Esophagus squamous epithelium (tissue), 4 donors: ENCODE measurements around the gene CCDC171.

Experiments used
- POLR2A ChIP-seq, 4 donors: fragments of 450-650 bp; IDR thresholded peaks; one replicate each; pipeline ENCODE4 v1.6.1; 2017; ENCODE audit warnings: antibody characterized with exemption in 4 of 4, mild to moderate bottlenecking in 4 of 4, moderate library complexity in 3 of 4
- TF ChIP-seq, protein P1 (sequence below), 6 experiments: fragments of 450-650 bp in 4 of 6; fragments of 200-600 bp in 2 of 6; sonication (generic) in 2 of 6; IDR thresholded peaks; one replicate each; pipeline ENCODE4 v1.5.1; 2016 to 2019; ENCODE audit warnings: antibody characterized with exemption in 6 of 6, mild to moderate bottlenecking in 4 of 6, moderate library complexity in 4 of 6

GRCh38 chr9:16004613-16005012 is 451.8 kb downstream of the CCDC171 start:
- TF ChIP-seq, protein P1, sequence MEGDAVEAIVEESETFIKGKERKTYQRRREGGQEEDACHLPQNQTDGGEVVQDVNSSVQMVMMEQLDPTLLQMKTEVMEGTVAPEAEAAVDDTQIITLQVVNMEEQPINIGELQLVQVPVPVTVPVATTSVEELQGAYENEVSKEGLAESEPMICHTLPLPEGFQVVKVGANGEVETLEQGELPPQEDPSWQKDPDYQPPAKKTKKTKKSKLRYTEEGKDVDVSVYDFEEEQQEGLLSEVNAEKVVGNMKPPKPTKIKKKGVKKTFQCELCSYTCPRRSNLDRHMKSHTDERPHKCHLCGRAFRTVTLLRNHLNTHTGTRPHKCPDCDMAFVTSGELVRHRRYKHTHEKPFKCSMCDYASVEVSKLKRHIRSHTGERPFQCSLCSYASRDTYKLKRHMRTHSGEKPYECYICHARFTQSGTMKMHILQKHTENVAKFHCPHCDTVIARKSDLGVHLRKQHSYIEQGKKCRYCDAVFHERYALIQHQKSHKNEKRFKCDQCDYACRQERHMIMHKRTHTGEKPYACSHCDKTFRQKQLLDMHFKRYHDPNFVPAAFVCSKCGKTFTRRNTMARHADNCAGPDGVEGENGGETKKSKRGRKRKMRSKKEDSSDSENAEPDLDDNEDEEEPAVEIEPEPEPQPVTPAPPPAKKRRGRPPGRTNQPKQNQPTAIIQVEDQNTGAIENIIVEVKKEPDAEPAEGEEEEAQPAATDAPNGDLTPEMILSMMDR (IDR thresholded peaks at IDR 0.05) = no peak
- TF ChIP-seq POLR2A (IDR thresholded peaks at IDR 0.05) = no peak
